ENCODE data around the gene ANO4.

ANO4 gene

DNA sequence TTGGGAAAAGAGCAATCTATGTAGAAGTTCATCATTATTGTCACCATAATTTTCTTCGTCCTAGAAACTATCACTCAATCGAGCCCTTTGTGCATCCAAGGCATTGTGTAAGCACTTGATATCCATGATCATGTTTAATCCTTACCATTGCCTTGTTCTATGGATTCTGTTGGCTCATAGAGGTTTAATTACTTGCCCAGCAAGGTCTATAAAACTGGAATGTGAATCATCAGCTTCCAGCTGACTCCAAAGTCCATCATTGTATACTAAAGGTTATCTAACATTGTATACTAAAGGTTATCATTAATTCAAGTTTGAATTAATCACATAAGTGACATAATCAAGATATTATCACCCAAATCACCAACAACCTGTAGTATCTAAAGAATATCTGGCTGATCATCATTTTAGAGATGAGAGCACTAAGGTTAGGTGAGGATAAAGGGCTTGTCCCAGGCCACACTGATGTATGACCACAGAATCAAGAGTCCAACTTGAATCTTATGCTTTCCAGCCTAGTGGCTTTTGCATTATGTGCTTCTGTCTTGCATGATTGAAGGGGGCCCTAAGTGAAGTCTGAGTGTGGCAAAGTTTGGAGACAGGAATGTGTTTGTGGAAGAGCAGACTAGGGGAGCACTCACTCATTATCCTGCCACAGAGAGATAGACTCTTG, 188.1 kb downstream of the ANO4 start (continued):
- no peak for TF ChIP-seq PRDM2 (tag by site-specific recombination; IDR thresholded peaks at IDR 0.05; ENCODE audit: borderline replicate concordance)
- TF ChIP-seq ZNF114 (tag by site-specific recombination; IDR thresholded peaks at IDR 0.05): no peak
- TF ChIP-seq GLI2 (tag by site-specific recombination; IDR thresholded peaks at IDR 0.05; ENCODE audit: borderline replicate concordance, low read depth): no peak
- no peak for TF ChIP-seq ZBTB44 (tag by site-specific recombination; IDR thresholded peaks at IDR 0.05)
- no peak for TF ChIP-seq GLI4 (tag by site-specific recombination; IDR thresholded peaks at IDR 0.05)
- no peak for TF ChIP-seq PRDM1 (tag by site-specific recombination; IDR thresholded peaks at IDR 0.05)

DNA sequence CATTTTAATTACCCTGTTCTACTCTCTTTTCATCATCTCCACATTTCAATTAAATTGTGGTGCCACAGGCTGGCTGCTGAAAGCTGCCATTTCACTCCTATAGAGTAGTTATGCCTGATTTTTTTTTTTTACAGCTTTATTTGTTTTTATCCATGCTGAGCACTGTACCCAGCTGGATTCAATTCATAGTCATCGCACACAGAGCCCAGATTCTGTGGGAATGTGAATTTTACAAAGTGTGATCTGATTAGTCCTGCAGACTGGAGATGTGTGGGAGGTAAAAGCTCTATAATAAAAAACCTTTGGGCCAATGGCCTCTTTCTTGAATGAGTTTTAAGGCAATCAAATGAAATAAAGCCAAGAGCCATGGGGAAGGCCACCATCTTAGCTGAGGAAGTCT, 190.2 kb downstream of the ANO4 start:
- H3K27ac ChIP-seq (ENCODE audit: extremely low read depth, low read depth, low read length): no peak overlapping the region
- no peaks in the 10 kb centered on the region for H3K4me1 ChIP-seq (ENCODE audit: control insufficient read depth, insufficient read depth, low read length)
- no peak overlapping the region for H3K4me3 ChIP-seq (ENCODE audit: low read depth, low read length)
- no peak for TF ChIP-seq ZNF2 (tag by site-specific recombination; IDR thresholded peaks at IDR 0.05)
- TF ChIP-seq ZBTB1 (tag by site-specific recombination; IDR thresholded peaks at IDR 0.05): no peak
- TF ChIP-seq SP3 (tag by site-specific recombination; IDR thresholded peaks at IDR 0.05): no peak
- ChIA-PET POLR2A (no interaction called here), CTCF (interaction anchor here (0.8 kb wide), 1 partner anchor 59 kb away, joined by 3 read pairs; no protein-coding TSS in a partner anchor)
- H3K9me3 ChIP-seq (ENCODE audit: control insufficient read depth, insufficient read depth, low read depth, low read length): no peaks in the 10 kb centered on the region
- H3K36me3 ChIP-seq (ENCODE audit: control insufficient read depth in 2 of 2, insufficient read depth in 1 of 2, low read length in 2 of 2): no peaks in the 10 kb centered on the region

DNA sequence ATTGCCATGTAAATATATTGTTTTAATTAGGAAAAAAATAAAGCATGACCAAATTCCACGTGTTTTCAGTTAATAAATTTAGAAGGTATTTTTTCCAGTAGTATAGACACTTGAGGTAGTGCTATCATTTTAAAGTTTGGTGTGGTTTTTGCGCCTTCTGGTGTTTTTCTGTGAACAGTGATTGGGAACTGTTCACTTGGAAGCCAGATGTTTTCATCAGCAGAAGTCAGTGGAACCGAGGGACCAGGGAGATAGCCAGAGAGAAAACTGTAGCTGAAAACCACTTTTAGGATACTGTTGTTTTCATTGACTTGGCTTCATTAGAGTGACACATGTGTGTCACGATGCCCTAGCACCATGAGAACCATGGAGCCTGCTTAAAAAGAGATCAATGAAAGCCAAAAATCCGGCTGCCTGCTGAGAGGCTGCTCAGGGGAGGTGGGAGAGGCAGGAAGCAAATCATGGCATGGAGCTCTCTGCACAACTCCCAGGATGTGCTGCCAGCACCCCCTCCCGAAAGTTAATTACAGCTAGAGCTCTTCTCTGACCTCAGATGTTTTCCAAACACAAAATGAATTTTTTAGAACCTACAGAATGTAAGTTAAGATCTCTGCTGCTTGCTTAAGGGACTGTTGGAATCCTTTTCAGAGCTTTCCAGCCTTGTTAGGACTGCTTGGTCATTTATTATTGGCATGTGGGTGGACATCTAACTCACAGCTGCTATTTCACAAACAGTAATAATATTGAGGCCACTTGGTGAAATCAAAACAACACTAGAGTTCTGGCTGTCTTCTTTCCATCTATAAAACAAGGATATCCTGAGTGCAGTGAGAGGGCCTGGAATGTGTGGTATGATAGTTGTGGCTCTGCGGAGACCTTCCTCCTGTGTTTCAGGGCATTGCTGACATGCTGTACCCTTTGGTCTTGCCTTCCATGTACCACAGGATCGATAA, 192.3 kb downstream of the ANO4 start:
- no peak overlapping the region for H3K4me3 ChIP-seq (ENCODE audit: low read depth, low read length)
- H3K36me3 ChIP-seq (ENCODE audit: control insufficient read depth in 2 of 2, insufficient read depth in 1 of 2, low read length in 2 of 2): no peaks in the 10 kb centered on the region
- CTCF ChIA-PET: interaction anchor here (0.5 to 1.3 kb wide), 7 partner anchors 19 to 159 kb away, joined by 3 to 5 read pairs (median 4); no protein-coding TSS in a partner anchor
- no peaks in the 10 kb centered on the region for H3K9me3 ChIP-seq (ENCODE audit: control insufficient read depth, insufficient read depth, low read depth, low read length)
- TF ChIP-seq ZNF501 (tag by site-specific recombination; IDR thresholded peaks at IDR 0.05) (no peak), ZNF549 (tag by site-specific recombination; IDR thresholded peaks at IDR 0.05) (no peak), ZFHX2 (tag by site-specific recombination; conservative IDR thresholded peaks at IDR 0.05) (no peak), ZNF394 (tag by site-specific recombination; IDR thresholded peaks at IDR 0.05; ENCODE audit: borderline replicate concordance) (no peak), ZNF274 (IDR thresholded peaks at IDR 0.05; ENCODE audit: low read length) (no peak), ZNF274 (tag by site-specific recombination; IDR thresholded peaks at IDR 0.05; ENCODE audit: borderline replicate concordance) (no peak), RBAK (tag by site-specific recombination; IDR thresholded peaks at IDR 0.05) (no peak)
- POLR2A ChIA-PET: no interaction called here
- no peak overlapping the region for H3K27ac ChIP-seq (ENCODE audit: extremely low read depth, low read depth, low read length)
- H3K4me1 ChIP-seq (ENCODE audit: control insufficient read depth, insufficient read depth, low read length): no peaks in the 10 kb centered on the region

All from HEK293 (cell line).